HG02588 (cell line): ENCODE data around the gene SETD2.

Experiments used
- ATAC-seq: cut with Tn5 transposase; IDR thresholded peaks from one replicate; pipeline ENCODE4 v1.9.1; 2021; ENCODE audit warnings: mild to moderate bottlenecking, moderate library complexity; ENCODE audit not compliant: unreplicated experiment

Gene SETD2

DNA sequence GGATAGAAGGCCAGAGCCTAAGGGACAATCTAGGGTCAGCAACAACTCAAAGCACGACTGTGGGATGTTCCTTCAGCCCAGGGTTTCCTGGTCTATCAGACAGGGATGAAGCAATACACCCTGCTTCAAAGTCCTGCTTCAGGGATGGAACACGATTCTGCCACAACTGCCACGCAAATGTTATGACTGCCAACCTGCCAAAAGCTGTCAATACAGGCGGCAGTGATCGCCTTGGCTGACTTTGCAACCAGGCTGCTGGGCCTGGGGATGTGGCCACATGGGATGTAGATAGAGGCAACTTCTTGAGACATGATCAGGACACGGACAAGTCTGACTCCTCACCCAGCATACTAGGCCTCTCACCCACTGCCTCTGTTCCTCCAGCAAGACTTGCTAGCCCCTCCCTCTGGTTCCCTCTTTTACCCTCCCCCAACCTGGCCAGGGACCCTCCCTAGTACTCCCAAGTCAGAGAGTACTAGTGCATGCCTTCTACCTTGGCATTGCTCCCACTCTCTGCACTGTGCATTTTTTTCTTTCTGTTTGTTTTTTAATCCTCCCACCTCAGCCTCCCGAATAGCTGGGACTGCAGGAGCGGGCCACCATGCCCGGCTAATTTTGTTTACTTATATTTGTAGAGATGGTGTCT is 195.0 kb downstream of the SETD2 start:
- no peak for ATAC-seq

DNA sequence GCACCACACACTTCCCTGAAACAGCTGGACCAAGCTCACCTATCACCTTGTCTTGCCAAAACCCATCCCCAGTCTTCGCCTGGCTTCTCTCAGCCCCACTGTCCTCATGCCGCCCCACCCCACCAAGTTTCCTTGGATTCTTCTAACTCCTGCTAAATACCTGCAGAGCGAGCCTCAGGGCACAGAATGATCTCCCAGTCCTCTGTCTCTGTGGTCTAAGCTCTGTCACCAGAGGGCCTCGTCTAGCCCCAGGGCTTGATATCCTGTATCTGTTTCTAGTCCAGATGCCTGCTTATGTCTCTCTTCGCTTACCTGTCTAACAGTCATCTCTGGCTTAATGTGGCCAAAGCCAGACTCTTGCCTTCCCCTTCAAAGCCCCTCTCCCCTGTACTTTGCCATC is 197.1 kb downstream of the SETD2 start:
- no peak for ATAC-seq
